GM18909 (cell line): ENCODE measurements around the gene SHROOM4.

Source experiments
- ATAC-seq: cut with Tn5 transposase; IDR thresholded peaks from one replicate; pipeline ENCODE4 v1.9.1; 2021; ENCODE audit warnings: mild to moderate bottlenecking; ENCODE audit not compliant: unreplicated experiment, poor library complexity

SHROOM4 gene

DNA sequence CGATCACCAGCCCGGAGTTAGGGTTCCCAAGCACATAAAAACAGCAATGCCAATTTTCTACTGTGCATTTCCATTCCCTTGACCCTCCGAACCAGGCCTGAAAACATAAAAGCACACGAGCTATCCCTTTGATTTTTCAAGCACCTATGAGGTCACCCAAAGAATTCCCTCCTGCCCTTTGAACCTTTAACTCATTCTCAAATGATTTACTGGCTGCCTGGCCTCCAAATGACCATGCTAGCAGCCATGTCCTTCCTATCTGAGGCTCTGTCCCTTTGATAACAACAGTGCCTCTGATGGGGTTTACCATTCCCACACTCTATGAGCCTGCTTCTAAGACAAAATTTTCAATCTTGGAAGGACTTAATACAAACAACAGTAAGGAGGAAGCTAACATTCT is 15.2 kb downstream of the SHROOM4 start:
- ATAC-seq: no peak

DNA sequence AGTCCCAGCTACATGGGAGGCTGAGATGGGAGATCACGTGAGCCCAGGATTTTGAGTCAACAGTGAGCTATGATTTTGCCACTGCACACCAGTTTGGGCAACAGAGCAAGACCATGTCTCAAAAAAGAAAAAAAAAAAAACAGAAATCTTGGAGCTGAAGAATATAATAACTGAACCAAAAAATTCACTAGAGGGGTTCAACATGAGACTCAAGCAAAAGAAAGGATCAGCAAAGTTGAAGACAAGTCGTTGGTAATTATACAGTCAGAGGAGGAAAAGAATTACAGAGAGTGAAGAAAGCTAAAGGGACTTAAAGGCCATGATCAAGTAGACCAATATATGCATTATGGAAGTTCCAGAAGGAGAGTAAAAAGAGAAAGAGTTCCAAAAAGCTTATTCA is 26.9 kb downstream of the SHROOM4 start:
- ATAC-seq: no peak

DNA sequence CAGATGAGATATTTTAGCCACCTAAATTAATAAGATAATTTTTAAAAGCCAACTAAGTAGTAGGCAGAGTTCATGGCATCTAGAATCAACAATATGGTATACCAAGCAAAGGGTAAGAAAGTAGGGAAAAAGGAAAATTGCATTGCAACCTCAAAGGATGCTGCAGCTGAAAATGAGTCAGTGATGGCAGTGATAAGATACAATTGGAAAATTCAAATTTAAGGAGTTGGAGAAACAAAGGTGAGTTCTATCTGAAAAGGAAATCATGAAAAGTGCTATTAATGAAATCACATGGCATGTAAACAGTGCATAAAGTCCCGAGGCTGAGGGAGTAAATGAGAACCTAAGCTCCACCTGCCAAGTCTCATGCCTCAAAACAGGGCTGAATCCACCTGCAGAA is 33.9 kb downstream of the SHROOM4 start:
- no peak for ATAC-seq

DNA sequence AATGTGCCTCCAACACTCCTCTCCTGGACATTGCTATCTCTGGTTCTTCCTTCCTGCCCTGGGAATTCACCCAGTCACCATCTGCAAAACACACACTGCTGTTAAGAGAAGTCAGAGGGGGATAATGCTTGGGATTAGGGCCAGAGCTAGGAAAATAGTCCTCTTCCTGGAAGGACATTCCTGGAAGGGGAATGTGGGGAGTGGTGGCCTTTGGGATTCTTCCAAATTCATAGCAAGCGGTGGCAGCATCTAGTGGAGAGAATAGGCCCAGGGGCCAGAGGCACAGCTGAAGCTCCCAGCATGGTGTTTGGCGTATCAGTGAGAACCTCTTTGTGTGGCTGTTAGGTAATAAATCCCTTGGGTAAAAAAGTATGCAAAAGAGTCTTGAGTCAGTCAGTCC is 34.3 kb downstream of the SHROOM4 start:
- ATAC-seq: no peak

DNA sequence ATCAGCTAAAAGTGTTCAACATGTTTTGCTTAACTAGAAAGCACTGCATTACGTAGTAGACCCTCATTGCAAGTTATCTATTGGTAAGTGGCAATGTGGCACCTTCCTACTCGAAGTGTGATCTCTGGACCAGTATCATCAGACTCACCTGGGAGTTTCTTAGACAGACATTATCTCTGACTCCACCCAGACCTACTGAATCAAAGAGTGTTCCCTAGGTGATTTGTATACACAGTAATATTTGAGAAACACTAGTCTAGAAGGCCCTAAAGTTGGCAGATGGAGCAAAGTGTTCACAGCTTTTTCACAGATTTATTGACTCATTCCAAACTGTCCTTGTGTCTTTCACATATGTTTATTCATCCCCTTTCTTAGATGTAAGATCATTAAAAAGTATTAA is 35.7 kb downstream of the SHROOM4 start:
- no peak for ATAC-seq

DNA sequence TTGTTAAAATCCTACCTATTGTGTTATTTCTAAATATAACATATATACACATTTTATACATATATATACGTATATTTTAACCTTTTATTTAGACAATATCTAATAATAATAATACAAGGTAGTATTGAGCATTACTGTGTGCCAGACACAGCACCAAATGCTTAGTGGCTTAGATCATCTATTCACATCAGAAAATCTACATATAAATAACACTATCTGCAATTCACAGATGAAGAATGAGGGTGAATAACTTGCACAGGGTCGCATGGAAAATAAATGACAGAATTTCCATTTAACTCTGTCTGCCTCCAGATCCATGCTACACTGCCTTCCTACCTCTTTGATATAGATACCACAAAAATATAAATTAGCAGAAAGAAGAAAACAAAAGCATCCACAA is 37.7 kb downstream of the SHROOM4 start:
- no peak for ATAC-seq

DNA sequence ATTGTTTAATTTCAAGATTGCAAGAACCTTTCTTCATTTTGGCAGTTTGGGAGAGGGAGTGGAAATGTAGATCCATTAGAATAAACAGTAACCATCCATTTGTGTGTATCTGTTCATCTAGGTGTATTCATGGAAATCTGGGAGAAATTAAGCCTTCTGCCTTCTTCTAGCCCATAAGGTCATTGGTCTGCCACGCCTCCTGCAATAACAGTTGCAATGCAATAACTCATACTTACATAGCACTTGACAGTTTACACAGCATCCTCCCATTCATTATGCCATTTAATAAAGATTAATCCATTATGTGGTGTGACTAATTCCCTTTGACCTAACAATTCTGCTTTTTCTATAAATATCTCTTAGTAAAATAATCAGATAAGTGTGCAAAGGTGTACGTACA is 42.6 kb downstream of the SHROOM4 start:
- no peak for ATAC-seq

DNA sequence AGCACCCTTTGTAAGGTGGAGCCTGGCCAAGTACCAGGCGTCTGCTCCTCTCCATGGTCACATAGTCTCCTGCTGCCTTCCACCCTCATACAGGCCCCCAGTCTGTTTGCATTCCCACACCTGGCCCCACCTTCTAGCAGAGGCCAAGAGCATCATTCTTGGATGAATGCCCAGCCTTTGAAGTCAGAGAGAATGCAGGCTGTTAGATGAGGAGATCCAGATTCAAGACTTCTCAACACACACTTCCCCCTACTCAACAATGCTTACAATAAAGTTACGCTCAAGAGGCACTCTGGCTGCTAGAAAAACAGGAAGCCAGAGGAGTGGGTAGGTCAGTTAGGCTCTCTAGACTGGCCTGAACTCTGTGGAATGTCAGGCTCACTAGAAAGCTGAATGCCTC is 43.3 kb downstream of the SHROOM4 start:
- no peak for ATAC-seq

DNA sequence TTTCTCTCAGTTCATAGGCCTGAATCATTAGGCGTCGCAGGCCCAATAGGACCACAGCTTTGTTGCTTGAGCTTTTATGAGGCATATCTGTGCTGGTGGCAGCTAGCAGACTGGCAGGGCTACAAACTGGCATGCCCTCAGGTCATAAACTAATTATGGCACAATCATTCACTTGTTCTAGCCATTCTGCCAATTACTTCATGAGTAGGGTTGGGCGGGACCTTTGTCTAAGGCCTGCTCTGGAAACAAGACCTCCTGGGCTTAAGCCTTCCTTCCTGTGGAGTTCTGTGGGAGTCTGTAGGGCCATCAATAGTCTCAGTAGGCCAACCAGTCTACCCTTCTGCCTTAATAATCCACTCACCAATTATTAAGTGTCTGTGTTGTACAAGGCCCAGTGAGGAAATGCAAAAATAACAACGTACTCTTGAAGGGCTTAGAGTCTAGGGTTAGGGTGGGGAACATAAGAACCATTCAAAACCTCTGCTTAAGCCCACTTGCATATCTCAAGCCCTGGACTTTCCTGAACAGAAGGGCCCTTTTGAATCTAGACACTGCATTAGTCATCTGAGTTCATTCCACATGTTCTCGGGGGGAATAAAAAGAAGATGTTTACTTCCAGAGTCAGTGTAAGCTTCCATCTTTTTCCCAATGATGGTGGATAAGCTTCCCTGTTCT is 44.5 kb downstream of the SHROOM4 start:
- no peak for ATAC-seq

DNA sequence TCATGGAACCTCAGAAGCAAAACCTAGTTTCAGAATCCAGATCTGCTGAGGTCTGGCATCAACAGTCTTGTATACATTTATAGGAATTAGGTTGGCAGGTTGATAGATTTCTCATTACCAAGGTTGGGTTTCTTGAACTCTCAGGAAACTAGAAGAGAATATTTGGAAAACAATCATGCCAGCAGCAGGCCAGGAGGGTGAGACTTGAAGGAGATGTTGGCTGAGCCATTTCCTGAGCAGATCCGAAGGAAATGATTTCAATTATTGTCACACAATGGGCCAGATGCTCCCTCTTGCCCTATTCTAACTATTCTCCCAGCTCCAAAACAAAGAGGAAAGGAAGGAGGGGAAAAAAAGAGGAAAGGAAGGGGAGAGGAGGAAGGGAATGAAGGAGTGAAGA is 45.2 kb downstream of the SHROOM4 start:
- ATAC-seq: no peak

DNA sequence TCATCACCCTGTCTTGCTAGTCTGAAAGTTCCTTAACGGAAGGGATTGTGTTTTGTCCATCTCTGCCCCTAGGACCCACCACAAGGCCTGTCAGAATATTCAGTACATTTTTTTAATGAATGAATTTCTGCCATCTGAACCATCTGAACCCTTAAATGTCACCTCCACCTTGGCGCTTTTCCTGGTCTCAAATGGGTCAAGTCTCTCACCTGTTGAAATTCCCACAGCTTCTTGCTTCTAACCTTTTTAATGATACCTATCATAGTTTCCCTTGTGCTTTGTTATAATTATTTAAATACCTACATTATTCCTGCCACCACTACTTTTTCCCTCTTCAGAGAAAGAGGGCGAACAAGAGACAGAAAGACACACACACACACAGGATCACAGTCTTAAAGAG is 48.0 kb downstream of the SHROOM4 start:
- ATAC-seq: no peak

DNA sequence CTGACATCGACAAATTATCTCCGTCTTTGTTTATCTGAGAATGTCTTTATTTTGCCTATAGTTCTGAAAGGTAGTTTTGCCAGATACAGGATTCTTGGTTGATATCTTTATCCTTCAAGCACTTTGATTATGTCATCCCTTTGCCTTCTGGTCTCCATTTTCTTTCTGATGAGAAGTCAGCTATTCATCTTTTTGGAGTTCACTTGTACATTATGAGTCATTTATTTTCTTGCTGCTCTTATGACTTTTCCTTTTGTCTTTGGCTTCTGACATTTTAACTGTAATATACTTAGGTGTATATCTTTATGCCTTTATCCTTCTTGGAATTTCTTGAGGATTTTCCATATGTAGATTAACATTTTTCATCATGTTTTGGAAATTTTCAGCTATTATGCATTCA is 51.4 kb downstream of the SHROOM4 start:
- ATAC-seq: no peak

DNA sequence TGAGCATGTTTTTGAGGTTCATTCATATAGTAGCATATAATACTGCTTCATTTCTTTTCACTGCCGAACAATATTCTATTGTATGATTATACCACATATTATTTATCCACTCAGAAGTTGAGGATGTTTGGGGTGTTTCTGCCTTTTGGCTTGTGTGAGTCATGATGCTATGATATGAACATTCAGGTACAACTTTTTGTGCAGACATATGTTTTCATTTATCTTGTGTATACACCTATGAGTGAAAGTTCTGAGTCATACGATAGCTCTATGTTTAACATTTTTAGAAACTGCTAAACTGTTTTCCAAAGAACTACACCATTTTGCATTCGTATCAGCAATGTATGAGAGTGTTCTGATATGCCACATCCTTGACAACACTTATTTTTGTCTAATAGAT is 57.7 kb downstream of the SHROOM4 start:
- no peak for ATAC-seq

DNA sequence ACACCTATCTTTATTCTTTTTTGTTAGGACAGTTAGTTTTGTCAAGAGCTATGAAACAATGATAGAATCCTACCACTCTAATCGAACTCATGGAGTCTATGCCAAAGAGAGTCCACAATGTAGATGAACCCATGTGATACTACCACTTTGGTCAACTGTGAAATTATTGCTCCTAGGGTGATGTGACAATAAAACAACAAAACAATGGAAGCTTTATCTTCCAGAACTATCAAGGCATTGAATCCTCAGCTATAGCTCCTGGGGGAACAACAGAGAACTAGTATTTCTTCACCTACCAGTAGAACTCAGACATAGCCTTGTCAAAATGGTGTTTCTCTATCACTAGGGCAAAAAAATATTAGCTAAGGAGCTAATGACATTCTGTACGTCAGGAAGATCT is 62.9 kb downstream of the SHROOM4 start:
- ATAC-seq: no peak

DNA sequence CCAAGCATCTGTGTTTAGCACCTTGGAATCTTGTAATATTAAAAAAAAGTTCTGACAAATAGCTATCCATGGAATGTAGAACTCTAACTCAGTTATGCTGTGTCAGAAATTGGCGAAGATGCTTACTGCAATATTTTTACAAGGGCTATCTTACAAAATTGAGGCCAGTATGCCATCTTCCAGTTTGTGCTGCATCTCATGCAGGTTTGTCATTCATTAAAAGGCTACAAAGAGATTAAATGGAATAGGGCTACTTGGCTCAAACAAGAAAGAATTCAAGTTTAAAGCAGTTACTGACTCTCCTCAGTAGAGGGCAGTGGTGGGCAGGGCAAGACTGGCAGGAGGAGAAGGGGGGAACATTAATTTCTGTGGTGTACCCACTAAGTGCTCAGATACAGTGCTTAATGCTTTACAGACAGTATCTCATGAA is 66.5 kb downstream of the SHROOM4 start:
- ATAC-seq: no peak

DNA sequence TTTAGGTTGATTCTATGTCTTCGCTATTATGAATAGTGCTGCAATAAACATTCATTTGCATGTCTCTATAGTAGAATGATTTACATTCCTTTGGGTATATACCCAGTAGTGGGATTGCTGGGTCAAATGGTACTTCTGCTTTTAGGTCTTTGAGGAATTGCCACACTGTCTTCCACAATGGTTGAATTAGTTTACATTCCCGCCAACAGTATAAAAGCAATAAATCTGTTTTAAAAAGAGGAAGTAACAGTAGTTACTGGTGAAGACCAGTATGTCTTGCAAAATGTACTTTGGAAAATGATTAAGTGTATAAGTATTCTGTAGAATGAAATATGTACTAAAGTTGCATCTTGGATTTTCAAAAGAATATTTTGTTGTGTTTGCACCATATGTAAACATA is 77.3 kb downstream of the SHROOM4 start:
- ATAC-seq: no peak

DNA sequence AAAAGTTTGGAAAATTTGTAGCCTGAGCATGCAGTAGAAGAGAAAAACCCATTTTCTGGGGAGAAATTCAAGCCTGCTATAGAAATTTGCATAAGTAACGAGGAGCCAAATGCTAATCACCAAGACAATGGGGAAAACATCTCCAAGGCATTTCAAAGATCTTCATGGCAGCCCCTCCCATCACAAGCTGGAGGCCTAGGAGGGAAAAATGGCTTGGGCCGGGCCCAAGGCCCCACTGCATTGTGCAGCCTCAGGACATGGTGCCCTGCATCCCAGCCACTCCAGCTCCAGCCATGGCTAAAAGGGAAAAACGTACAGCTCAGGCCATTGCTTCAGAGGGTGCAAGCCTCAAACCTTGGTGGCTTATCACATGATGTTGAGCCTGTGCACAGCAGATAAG is 87.7 kb downstream of the SHROOM4 start:
- no peak for ATAC-seq

DNA sequence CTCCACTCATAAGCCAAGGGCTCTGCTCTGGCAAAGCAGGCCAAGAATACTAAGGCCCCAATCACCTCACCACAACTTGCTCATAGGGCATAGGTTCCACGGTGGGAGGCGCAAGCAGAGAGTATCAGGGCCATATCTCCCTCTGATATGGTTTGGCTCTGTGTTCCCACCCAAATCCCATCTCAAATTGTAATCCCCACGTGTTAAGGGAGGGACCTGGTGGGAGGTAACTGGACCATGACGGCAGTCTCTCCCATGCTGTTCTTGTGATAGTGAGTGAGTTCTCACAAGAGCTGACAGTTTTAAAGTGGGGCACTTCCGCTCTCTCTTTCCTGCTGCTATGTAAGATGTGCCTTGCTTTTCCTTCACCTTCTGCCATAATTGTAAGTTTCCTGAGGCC is 88.7 kb downstream of the SHROOM4 start:
- ATAC-seq: no peak

DNA sequence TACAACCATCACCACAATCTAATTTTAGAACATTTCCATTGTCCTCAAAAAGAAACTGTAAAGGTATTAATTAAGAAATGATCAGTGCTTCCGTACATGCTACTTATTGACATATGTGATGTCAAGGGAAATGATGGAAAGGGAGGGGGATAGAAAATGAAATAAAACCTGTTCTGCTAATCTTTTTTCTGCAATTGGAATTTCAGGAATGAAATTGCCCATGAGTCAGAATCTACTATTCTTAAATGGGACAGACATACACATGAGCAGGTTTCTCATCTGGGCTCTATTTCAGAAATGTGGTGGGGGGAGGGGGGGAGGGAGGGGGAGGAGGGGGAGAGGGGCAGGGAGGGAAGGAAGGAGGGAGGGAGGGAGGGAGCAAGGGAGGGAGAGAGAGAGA is 91.0 kb downstream of the SHROOM4 start:
- no peak for ATAC-seq

DNA sequence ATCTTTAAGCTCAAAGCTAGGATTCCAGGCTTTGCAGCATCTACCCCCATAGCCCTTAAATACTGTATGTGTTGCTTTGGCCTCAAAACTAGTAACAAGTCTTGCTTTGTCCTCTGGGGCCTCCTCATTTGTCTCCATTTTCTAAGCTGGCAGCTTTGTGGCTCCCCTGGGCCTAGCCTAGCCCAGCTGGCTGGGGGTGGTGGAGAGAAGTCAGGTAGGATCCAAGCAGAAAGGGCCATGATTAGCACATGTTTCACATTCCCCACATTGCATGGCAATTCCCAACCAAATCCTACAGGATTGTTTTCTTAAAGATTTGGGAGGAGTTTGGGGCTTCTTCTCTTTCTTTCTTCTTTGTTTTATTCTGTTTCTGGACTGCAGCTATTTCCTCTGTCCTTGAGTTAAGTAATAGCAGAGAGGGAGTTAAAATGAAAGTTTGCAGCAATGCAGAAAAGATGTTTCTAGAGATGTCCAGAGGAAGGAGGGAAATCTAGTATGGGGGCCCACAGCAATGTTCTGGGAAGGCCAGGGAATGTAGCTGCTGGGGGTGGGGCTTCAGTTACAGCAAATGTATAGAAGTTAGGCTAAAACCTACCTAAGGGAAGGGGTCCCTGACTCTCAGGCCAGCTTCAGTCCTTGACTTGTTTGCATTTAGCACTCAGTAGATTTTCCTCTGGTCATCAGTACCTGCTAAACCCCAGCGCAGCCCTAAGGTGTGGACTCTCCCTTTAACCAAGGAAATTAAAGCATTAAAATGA is 92.1 kb downstream of the SHROOM4 start:
- no peak for ATAC-seq

DNA sequence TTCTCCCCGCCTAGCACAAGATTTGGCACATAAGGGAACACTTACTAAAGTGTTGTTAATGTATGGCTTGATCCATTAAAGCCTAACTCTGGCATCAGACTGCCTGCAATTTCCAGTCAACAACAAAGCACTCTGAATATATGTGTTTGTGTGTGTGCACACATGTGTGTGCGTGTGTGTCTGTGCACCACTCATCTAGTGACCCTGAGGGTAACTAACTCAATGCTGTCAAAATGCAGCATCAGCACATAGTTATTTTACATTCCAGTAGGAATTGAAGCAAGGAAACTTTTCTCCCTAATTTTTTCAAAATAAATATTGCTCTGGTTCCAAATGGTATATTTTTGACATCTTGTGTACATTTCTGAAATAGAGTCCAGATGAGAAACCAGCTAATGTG is 94.4 kb downstream of the SHROOM4 start:
- no peak for ATAC-seq

DNA sequence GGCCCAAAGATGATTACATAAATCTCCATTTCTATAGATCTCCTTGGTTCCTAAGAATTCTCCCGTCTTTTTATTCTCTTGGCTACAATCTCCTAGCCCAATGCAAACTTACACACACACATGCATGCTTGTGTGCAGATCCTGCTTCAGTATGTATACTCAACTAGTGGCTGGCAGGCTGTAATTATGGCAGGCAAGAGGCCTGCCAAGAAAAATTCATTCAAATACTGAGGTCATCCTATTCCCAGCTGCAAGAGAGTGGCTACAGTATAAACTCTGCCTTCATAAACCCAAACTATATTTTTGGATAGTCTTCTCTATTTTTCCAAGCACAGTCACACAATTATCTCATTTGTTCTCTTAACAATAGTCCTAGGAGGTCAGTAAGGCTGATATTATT is 95.2 kb downstream of the SHROOM4 start:
- ATAC-seq: no peak
